Measurements from ENCODE around the gene ASXL1.

GRCh38 chr20:32415494-32415893 lies 57.4 kb downstream of the ASXL1 start:
- TF ChIP-seq SP1 (IDR thresholded peaks at IDR 0.05; ENCODE audit: low read depth) (no peak), CTCF (IDR thresholded peaks at IDR 0.05 in 2 of 3, conservative IDR thresholded peaks at IDR 0.05 in 1 of 3; ENCODE audit: borderline replicate concordance in 1 of 3, insufficient read depth in 1 of 3, low read depth in 2 of 3, low read length in 2 of 3) (no peak), ELF1 (IDR thresholded peaks at IDR 0.05; ENCODE audit: borderline replicate concordance, low read depth) (no peak)
